ENCODE results near the gene HAGHL. TPM values are rescaled to one million over a fixed set of nuclear protein-coding genes. Genes with fewer than 3 reads are reported as not detected.
A peak's percentile ranks its signal among the peaks of the same experiment; 100 is the strongest.

HAGHL gene
- total RNA-seq, 1 experiment from 2014 or later: 74.8 TPM

- no peak overlapping the region for H2AFZ ChIP-seq (ENCODE audit: low read depth, low read length, poor library complexity, severe bottlenecking)
- DNase-seq (ENCODE audit: low read depth, low spot score) (no peak), ATAC-seq (peak; percentile 47)
- no peaks in the 10 kb centered on the region for H3K9me2 ChIP-seq (ENCODE audit: insufficient read depth)
- H3K79me2 ChIP-seq (ENCODE audit: insufficient read depth, low read length): peaks cover 25% of the 10 kb centered on the region
- ChIA-PET CTCF (interaction anchor here (0.6 to 2.6 kb wide), 10 partner anchors 8 to 328 kb away, joined by 3 to 11 read pairs (median 6); partner anchors contain the start of genes CHTF18, MSLN and RPUSD1), POLR2A (interaction anchor here (1.0 to 1.4 kb wide), 6 partner anchors 8 to 40 kb away, joined by 3 to 7 read pairs (median 5); partner anchors contain the start of genes CIAO3 and MSLN), RAD21 (ENCODE audit: low non-redundant PET in 1 of 2, low total read pairs in 2 of 2, uncharacterized antibody in 2 of 2, unreplicated experiment in 2 of 2) (interaction anchor here in 1 of 2 experiments (1.0 to 1.1 kb wide), 2 partner anchors 65 to 68 kb away, joined by 3 read pairs; partner anchors contain the start of genes CHTF18 and RPUSD1)
- no peaks in the 10 kb centered on the region for H3K9me3 ChIP-seq (ENCODE audit: control insufficient read depth in 1 of 2, insufficient read depth in 1 of 2, low read depth in 1 of 2, low read length in 2 of 2)
- peaks cover 29 to 65% of the 10 kb centered on the region in 2 experiments for H3K4me1 ChIP-seq (ENCODE audit: control insufficient read depth in 1 of 2, insufficient read depth in 2 of 2, low read length in 2 of 2)
- H3K4me3 ChIP-seq (replicated peaks in 1 of 2; ENCODE audit: low read depth in 1 of 2, low read length in 2 of 2): peak overlapping the region; percentile 82 to 87
- H4K20me1 ChIP-seq (ENCODE audit: insufficient read depth): peaks cover 3% of the 10 kb centered on the region; the same call in 1 of the 2 replicates
- BruUV-seq (replicated peaks): no TSS peak
- intact Hi-C loops (cut with micrococcal nuclease): no loop called here
- H3K27me3 ChIP-seq (ENCODE audit: insufficient read depth, low read length): no peaks in the 10 kb centered on the region
- peak overlapping the region; percentile 98 for H3K9ac ChIP-seq (ENCODE audit: low read length)
- H3K4me2 ChIP-seq (ENCODE audit: low read length): peak overlapping the region; percentile 80
- H3K36me3 ChIP-seq (ENCODE audit: control insufficient read depth in 1 of 2, insufficient read depth in 2 of 2, low read length in 2 of 2): no peaks in the 10 kb centered on the region
- peak; percentile 34 for TF ChIP-seq YY1 (IDR thresholded peaks at IDR 0.05; ENCODE audit: extremely low read depth, insufficient replicate concordance, low read depth, low read length)
- TF ChIP-seq ZNF274 (IDR thresholded peaks at IDR 0.05; ENCODE audit: low read depth, low read length): no peak
- 0 out of 2 replicates have a peak, but pooled peaks have one; percentile 7 for TF ChIP-seq POLR2AphosphoS5 (IDR thresholded peaks at IDR 0.05; ENCODE audit: low read depth, low read length)
- TF ChIP-seq, protein P1, sequence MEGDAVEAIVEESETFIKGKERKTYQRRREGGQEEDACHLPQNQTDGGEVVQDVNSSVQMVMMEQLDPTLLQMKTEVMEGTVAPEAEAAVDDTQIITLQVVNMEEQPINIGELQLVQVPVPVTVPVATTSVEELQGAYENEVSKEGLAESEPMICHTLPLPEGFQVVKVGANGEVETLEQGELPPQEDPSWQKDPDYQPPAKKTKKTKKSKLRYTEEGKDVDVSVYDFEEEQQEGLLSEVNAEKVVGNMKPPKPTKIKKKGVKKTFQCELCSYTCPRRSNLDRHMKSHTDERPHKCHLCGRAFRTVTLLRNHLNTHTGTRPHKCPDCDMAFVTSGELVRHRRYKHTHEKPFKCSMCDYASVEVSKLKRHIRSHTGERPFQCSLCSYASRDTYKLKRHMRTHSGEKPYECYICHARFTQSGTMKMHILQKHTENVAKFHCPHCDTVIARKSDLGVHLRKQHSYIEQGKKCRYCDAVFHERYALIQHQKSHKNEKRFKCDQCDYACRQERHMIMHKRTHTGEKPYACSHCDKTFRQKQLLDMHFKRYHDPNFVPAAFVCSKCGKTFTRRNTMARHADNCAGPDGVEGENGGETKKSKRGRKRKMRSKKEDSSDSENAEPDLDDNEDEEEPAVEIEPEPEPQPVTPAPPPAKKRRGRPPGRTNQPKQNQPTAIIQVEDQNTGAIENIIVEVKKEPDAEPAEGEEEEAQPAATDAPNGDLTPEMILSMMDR (IDR thresholded peaks at IDR 0.05 in 2 of 3, conservative IDR thresholded peaks at IDR 0.05 in 1 of 3; ENCODE audit: borderline replicate concordance in 1 of 3, insufficient read depth in 1 of 3, low read depth in 2 of 3, low read length in 2 of 3): peak in 1 of 3 experiments; percentile 29; a peak in 1 of 6 replicates
- peak overlapping the region; percentile 100 for H3K27ac ChIP-seq (ENCODE audit: low read depth, low read length)
Observed at GRCh38 chr16:720447-720989, 6.4 kb upstream of the HAGHL start.
